IPS-18a (cell line): ENCODE results near the gene COMMD6.

Experiments
- H3K27ac ChIP-seq: one replicate; pipeline ENCODE4 v1.5.1; 2013; ENCODE audit warnings: low read length
- H3K27me3 ChIP-seq: one replicate; pipeline ENCODE4 v1.6.1; 2013; ENCODE audit warnings: mild to moderate bottlenecking, low read length; ENCODE audit not compliant: control insufficient read depth, insufficient read depth
- H3K36me3 ChIP-seq: one replicate; pipeline ENCODE4 v1.6.1; 2013; ENCODE audit warnings: low read depth, low read length; ENCODE audit not compliant: control insufficient read depth
- H3K4me1 ChIP-seq: one replicate; pipeline ENCODE4 v1.6.1; 2013; ENCODE audit warnings: low read depth, low read length; ENCODE audit not compliant: control insufficient read depth
- H3K4me3 ChIP-seq: one replicate; pipeline ENCODE4 v1.5.1; 2013; ENCODE audit warnings: low read length
- H3K9ac ChIP-seq: one replicate; pipeline ENCODE4 v1.6.1; 2013; ENCODE audit warnings: mild to moderate bottlenecking, low read length, moderate library complexity
- H3K9me3 ChIP-seq: one replicate; pipeline ENCODE4 v1.6.1; 2013; ENCODE audit warnings: low read depth, low read length; ENCODE audit not compliant: control insufficient read depth

Gene COMMD6

DNA sequence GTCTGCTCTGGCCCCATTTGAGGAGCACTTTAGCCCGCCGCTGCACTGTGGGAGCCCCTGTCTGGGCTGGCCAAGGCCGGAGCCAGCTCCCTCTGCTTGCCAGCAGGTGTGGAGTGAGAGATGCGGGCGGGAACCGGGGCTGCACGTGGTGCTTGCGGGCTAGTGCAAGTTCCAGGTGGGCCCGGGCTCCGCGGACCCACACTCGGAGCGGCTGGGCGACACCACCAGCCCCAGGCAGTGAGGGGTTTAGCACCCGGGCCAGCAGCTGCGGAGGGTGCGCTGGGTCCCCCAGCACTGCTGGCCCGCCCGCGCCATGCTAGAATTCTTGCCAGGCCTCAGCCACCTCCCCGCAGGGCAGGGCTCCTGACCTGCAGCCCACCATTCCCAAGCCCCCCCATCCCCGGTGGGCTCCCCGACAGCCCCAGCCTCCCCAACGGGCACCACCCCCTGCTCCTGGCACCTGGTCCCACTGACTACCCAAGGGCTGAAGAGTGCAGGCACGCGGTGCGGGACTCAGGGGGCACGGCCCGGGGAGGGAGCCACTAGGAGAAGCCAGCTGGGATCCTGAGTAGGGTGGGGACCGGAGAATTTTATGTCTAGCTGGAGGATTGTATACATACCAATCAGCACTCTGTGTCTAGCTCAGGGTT lies 19.1 kb downstream of the COMMD6 start:
- Histone ChIP-seq H3K36me3 (no peaks in the 10 kb centered on the region), H3K9me3 (no peaks in the 10 kb centered on the region), H3K4me3 (no peak overlapping the region), H3K4me1 (no peaks in the 10 kb centered on the region), H3K27ac (no peak overlapping the region), H3K27me3 (no peaks in the 10 kb centered on the region), H3K9ac (no peak overlapping the region)

DNA sequence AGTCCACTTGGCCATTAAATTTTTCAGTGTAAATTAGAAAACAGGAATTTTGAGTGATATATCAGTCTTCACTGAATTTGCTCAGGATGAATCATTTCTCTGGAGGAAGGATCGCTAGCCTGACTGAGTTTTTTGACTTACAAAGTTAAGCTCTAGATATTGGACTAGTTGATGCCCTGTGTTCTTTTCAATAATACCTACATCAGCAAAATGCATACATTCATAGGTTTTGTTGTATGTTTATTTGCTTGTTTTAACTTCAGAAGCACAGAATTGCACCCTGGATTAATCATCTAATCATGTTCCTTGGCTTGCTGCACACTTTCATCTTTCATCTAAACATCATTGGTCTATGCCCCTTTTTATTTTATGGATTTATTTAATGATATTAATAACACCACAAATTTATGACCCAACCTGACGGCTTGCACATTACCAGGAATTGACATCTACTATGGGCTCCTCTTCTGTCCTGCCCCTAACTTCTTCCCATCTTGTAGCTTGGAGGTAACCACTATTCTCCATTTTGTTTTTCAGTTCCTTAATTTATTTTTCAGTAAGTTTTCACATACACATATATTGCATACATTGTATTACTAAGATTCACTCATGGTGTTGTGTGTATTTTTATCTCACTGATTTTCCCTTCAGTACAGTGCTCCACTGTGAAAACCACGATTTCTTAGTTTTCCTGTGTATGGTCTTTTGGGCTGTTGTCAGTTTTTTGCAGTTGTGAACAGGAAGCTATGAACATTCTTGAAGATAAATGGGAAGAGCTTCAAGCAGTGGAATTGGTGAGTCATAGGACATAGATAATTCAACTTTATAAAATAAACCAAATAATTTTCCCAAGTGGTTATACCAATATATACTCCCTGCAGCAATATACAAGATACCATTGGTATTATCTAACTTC lies 23.3 kb downstream of the COMMD6 start:
- no peak overlapping the region for H3K4me3 ChIP-seq
- no peaks in the 10 kb centered on the region for H3K4me1 ChIP-seq
- H3K9ac ChIP-seq: no peak overlapping the region
- no peak overlapping the region for H3K27ac ChIP-seq
- H3K9me3 ChIP-seq: no peaks in the 10 kb centered on the region
- H3K27me3 ChIP-seq: no peaks in the 10 kb centered on the region
- no peaks in the 10 kb centered on the region for H3K36me3 ChIP-seq

DNA sequence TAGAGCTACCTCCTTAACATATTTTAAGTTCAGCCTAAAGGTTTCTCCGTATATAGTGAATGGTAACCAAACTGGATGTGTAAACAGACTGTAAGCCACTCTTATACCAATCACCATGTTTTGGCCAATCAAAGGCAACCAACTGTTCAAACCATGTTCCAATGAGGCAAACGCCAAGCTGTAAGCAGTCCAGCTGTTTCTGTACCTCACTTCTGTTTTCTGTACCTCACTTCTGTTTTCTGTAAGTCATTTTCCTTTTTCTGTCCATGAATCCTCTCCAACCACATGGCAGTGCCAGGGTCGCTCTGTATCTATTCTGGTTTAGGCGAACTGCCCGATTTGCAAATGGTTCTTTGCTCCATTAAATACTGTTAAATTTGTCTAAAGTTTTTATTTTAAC lies 24.4 kb downstream of the COMMD6 start:
- Histone ChIP-seq H3K36me3 (no peaks in the 10 kb centered on the region), H3K27me3 (no peaks in the 10 kb centered on the region), H3K4me1 (no peaks in the 10 kb centered on the region), H3K9ac (no peak overlapping the region), H3K9me3 (no peaks in the 10 kb centered on the region), H3K4me3 (no peak overlapping the region), H3K27ac (no peak overlapping the region)

DNA sequence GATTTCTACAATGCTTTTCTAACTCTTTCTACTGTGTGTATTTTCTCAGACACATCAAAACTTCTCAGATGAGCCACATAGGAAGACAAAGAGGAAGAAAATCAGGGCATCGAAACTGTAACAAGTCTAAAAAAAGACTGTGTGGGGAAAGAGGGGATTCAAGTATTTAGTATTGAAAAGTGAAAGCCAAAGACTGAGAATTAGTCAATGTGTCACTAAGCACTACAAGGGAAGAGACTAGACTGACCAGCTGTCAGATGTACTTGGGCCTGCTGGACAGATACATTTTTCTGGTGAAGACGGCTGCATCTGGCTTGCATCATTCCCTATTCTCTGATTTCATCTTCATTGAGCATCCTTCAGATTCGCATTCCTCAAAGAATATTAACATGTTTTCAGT lies 25.4 kb downstream of the COMMD6 start:
- H3K36me3 ChIP-seq: no peaks in the 10 kb centered on the region
- no peaks in the 10 kb centered on the region for H3K27me3 ChIP-seq
- H3K4me1 ChIP-seq: no peaks in the 10 kb centered on the region
- H3K9ac ChIP-seq: no peak overlapping the region
- H3K27ac ChIP-seq: no peak overlapping the region
- no peaks in the 10 kb centered on the region for H3K9me3 ChIP-seq
- H3K4me3 ChIP-seq: no peak overlapping the region

DNA sequence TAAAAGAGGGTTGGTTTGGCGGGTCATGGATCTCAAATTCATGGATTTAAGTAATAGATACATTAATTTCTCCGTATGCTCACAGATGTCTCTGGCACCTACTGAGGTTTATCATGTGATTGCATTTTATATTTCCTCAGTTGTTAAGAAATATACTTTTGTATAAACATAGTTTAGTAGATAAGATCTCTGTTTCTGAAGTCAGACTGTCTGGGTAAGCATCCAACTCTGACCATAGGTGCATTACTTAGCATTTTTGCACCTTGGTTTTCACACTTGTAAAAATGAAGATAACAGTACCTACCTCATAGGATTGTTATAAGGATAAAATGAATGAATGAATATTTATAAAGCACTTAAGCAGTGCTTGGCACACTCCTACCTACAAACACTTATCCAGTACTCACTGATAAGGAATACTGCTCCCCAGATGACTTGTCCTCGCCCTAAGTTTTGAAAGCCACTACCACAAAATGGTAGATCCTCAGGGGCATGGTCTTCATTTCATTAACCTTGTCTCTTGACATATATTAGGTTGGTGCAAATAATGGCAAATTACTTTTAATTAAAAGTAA lies 26.5 kb downstream of the COMMD6 start:
- Histone ChIP-seq H3K27me3 (no peaks in the 10 kb centered on the region), H3K27ac (no peak overlapping the region), H3K9ac (no peak overlapping the region), H3K4me3 (no peak overlapping the region), H3K36me3 (no peaks in the 10 kb centered on the region), H3K9me3 (no peaks in the 10 kb centered on the region), H3K4me1 (no peaks in the 10 kb centered on the region)

DNA sequence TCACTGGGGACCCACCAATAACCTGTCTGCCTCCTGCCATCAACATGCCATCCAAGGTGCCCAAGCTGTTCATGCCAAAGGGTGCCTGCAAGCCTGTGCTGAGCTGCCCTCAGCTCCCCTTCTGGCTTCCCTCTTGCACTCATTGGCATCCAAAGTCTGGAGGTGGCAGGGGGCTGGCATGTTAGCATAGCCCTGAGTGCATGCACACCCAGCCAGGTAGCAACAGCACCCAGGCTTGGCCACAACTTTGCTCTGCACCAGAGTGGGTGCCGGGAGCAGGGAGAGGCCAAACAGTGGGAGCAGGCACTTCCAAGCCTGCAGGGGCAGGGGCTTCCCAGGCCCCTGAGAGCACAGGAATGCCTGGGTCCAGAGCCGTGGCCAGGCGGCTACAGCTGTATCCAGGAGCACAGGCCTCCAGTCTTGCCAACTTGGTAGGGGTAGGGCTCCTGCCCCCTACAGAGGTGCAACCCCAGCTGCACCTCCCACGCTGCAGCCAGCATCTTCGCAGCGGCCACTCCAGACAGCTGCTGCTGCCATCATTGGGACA lies 29.6 kb downstream of the COMMD6 start:
- H3K4me3 ChIP-seq: no peak overlapping the region
- H3K27ac ChIP-seq: no peak overlapping the region
- no peaks in the 10 kb centered on the region for H3K4me1 ChIP-seq
- no peaks in the 10 kb centered on the region for H3K27me3 ChIP-seq
- H3K9ac ChIP-seq: no peak overlapping the region
- H3K9me3 ChIP-seq: no peaks in the 10 kb centered on the region
- H3K36me3 ChIP-seq: no peaks in the 10 kb centered on the region

DNA sequence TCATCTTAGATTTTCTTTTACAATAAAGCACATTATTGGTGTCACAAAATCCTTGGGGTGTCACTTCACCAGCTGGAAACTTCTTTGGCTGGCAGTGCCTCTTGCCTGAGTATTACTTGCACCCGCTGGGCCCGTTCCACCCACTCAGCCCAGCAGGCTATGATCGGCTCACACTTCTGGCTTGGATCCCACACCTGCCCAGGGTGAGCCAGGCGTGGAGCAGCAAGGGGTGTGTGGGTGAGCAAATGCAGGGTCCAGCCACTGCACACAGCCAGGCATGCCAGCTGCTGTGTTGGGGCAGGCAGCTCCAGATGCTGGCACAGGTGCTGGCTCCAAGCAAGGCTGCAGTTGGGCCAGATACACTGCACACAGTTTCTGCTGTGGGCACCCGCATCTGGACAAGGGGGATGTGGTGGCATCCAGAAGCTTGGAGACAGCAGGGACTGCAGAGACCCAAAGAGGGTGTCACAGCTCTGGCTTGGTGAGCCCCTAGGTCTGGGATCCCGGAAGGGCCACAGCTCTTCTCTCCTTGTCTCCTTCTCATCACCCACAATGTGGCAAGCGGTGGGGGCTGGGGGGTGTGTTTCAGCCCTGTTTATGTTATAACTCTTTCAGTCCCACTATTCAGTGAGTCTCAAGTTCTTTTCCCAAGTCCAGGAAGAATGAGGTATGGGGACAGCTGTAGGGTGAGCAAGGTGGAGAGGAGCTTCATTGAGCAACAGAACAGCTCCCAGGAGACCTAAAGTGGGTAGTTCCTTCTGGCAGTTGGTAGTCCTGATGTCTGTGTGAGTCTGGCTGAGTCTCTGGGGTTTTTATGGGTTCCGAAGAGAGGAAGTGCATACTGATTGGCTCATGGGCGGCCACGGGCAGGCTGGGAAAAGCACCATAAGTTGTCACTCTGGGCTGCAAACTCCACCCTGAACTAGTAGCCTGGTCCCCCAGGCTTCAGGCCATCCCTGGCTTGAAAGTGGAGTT lies 30.3 kb downstream of the COMMD6 start:
- H3K9ac ChIP-seq: no peak overlapping the region
- H3K4me1 ChIP-seq: no peaks in the 10 kb centered on the region
- no peaks in the 10 kb centered on the region for H3K9me3 ChIP-seq
- no peaks in the 10 kb centered on the region for H3K36me3 ChIP-seq
- no peak overlapping the region for H3K4me3 ChIP-seq
- no peaks in the 10 kb centered on the region for H3K27me3 ChIP-seq
- H3K27ac ChIP-seq: no peak overlapping the region

DNA sequence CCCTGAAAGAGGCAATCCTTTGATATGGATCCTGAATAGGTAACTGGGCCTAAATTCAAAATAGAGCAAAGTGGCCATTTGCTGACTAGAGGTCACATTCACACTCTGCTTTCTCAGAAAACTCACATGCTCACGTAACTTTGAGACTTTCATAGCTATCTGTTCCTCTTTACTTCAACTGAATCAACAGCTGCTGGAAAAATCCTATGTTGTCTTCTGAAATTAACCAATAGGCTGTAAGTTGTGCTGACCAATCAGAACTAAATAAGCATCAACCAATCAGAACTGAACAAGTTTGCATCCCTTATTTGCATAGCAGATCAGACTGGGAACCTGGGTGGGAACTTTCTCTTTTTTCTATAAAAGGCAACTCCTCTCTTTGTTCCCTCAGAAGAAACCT lies 31.6 kb downstream of the COMMD6 start:
- no peak overlapping the region for H3K4me3 ChIP-seq
- H3K9me3 ChIP-seq: no peaks in the 10 kb centered on the region
- no peaks in the 10 kb centered on the region for H3K36me3 ChIP-seq
- H3K27ac ChIP-seq: no peak overlapping the region
- no peaks in the 10 kb centered on the region for H3K27me3 ChIP-seq
- H3K9ac ChIP-seq: no peak overlapping the region
- no peaks in the 10 kb centered on the region for H3K4me1 ChIP-seq

DNA sequence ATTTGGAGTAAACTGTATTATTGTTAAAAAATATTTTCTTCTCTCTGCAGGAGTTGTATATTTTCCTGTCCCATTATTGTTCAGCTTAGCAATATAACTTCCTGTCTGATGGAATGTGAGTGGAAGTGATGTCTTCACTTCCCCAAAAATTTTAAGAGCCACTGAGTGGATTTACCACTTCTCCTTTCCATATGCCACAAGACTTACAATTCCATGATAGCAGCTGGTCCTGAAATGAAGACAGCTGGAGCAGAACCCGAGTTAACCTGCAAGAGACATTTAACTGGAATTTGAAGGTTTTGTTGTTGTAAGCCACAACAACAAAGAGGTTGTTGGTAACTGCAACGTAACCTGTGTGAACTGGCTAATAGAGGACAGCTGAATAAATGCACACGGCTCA lies 32.3 kb downstream of the COMMD6 start:
- no peaks in the 10 kb centered on the region for H3K4me1 ChIP-seq
- H3K4me3 ChIP-seq: no peak overlapping the region
- no peaks in the 10 kb centered on the region for H3K36me3 ChIP-seq
- no peaks in the 10 kb centered on the region for H3K27me3 ChIP-seq
- no peaks in the 10 kb centered on the region for H3K9me3 ChIP-seq
- no peak overlapping the region for H3K27ac ChIP-seq
- no peak overlapping the region for H3K9ac ChIP-seq

DNA sequence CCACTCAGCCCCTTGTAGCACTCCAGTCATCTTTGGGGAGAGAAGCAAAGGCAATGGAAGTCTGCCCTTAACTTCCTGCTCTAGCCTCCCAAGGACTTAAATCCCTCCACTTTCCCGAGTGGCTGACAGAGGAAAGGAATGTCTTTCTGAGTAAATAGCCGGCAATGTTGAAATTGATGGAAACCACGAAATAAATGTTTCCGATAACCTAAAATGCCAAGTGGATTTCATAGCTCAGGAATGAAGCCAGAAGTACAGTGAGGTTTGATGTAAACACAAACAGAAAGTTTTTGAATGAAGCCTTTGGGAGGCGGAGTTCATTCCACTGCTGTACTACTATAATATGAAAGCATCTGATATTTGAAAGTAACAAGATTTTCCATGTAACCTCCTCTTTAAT lies 41.7 kb downstream of the COMMD6 start:
- Histone ChIP-seq H3K4me1 (no peaks in the 10 kb centered on the region), H3K4me3 (no peak overlapping the region), H3K27ac (no peak overlapping the region), H3K27me3 (no peaks in the 10 kb centered on the region), H3K9me3 (no peaks in the 10 kb centered on the region), H3K36me3 (no peaks in the 10 kb centered on the region), H3K9ac (no peak overlapping the region)

DNA sequence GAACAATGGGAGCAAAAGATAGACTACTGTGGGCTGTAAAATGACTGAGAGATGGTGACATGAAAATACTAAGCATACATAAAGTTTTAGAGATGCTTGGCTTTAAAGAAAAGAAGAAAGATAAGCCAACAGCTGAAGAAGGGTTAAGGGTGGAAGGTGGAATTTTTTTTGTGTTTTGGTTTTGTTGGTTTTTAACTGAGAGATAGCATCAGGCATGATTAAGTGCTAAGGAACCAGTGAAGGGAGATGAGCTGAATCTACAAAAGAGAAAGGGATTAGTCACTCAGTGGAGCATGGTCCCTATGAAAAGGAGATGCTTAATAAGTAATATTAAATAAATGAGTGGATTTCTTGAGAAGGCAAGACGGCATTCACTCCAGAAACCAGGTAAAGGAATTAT lies 43.1 kb downstream of the COMMD6 start:
- Histone ChIP-seq H3K4me3 (no peak overlapping the region), H3K4me1 (no peaks in the 10 kb centered on the region), H3K36me3 (no peaks in the 10 kb centered on the region), H3K9me3 (no peaks in the 10 kb centered on the region), H3K27me3 (no peaks in the 10 kb centered on the region), H3K27ac (no peak overlapping the region), H3K9ac (no peak overlapping the region)
